Keratinocyte (primary cell): ENCODE data around the gene OVOL2. TPM values are rescaled to one million over a fixed set of nuclear protein-coding genes. Genes with fewer than 3 reads are reported as not detected.

Experiments used
- DNase-seq: peaks from one replicate; pipeline ENCODE4 v3.0.0-alpha.2; 2011; ENCODE audit warnings: low read depth, missing footprints, low spot score
- FAIRE-seq: peaks from 2 replicates; lab custom pipeline; 2011; peaks lifted over from hg19 to GRCh38; lab: Jason Lieb, UNC
- H2AFZ ChIP-seq: 2 replicates; pipeline ENCODE4 v1.6.0; 2012; ENCODE audit warnings: low read length, control low read depth, inconsistent platforms; ENCODE audit not compliant: control insufficient read depth
- H3K27ac ChIP-seq: 2 replicates; pipeline ENCODE4 v1.5.1; 2011; ENCODE audit warnings: low read length; ENCODE audit not compliant: control insufficient read depth, insufficient read depth
- H3K27me3 ChIP-seq: 3 replicates; pipeline ENCODE4 v1.6.0; 2011; ENCODE audit warnings: low read length; ENCODE audit not compliant: control insufficient read depth, insufficient read depth; ENCODE audit errors: extremely low read depth
- H3K36me3 ChIP-seq, 2 experiments: 2 replicates in 1 of 2; 3 replicates in 1 of 2; pipeline ENCODE4 v1.5.1; 2011; ENCODE audit warnings: low read length in 2 of 2, mild to moderate bottlenecking in 1 of 2; ENCODE audit not compliant: control insufficient read depth in 2 of 2, insufficient read depth in 2 of 2; ENCODE audit errors: extremely low read depth in 1 of 2
- H3K4me1 ChIP-seq: 3 replicates; pipeline ENCODE4 v1.5.1; 2011; ENCODE audit warnings: low read length; ENCODE audit not compliant: control insufficient read depth, insufficient read depth; ENCODE audit errors: extremely low read depth
- H3K4me2 ChIP-seq: 3 replicates; pipeline ENCODE4 v1.6.0; 2011; ENCODE audit warnings: low read depth, low read length; ENCODE audit not compliant: control insufficient read depth, insufficient read depth; ENCODE audit errors: extremely low read depth
- H3K4me3 ChIP-seq, 3 experiments: fragments of 200-600 bp in 1 of 3; sonication (generic) in 1 of 3; 2 replicates in 2 of 3; 3 replicates in 1 of 3; pipeline ENCODE4 v1.5.1; 2011 to 2016; ENCODE audit warnings: low read length in 3 of 3, mild to moderate bottlenecking in 3 of 3, control low read depth in 2 of 3, inconsistent platforms in 1 of 3, low read depth in 1 of 3, mixed read lengths in 1 of 3, mixed run types in 1 of 3, moderate library complexity in 1 of 3; ENCODE audit not compliant: control insufficient read depth in 2 of 3, insufficient read depth in 2 of 3; ENCODE audit errors: extremely low read depth in 1 of 3
- H3K79me2 ChIP-seq: 2 replicates; pipeline ENCODE4 v1.6.0; 2012; ENCODE audit warnings: low read length; ENCODE audit not compliant: control insufficient read depth, insufficient read depth
- H3K9ac ChIP-seq: 3 replicates; pipeline ENCODE4 v1.6.0; 2011; ENCODE audit warnings: low read length; ENCODE audit not compliant: control insufficient read depth, insufficient read depth; ENCODE audit errors: extremely low read depth
- H3K9me1 ChIP-seq: 3 replicates; pipeline ENCODE4 v1.6.0; 2011; ENCODE audit warnings: low read length; ENCODE audit not compliant: control insufficient read depth, insufficient read depth; ENCODE audit errors: extremely low read depth
- H3K9me3 ChIP-seq: 2 replicates; pipeline ENCODE4 v1.5.1; 2012; ENCODE audit warnings: low read depth, low read length; ENCODE audit not compliant: control insufficient read depth
- H4K20me1 ChIP-seq: 3 replicates; pipeline ENCODE4 v1.6.0; 2011; ENCODE audit warnings: low read length; ENCODE audit not compliant: control insufficient read depth, insufficient read depth; ENCODE audit errors: extremely low read depth
- EZH2 ChIP-seq: IDR thresholded peaks from one replicate; pipeline ENCODE4 v1.6.1; 2012; ENCODE audit warnings: inconsistent platforms, mild to moderate bottlenecking, low read length, moderate library complexity
- dilution Hi-C: fragments of 300-500 bp; cut with MboI; formaldehyde crosslinking; loops from one replicate; pipeline ENCODE4 v1.7.0; 2020; ENCODE audit warnings: low sequenced_read_pairs; ENCODE audit not compliant: extremely low pct_ligation_motif_present
- polyA plus RNA-seq, 5 experiments: library from polyadenylated mRNA; depleted of rRNA in 3 of 5; stranded (reverse) in 3 of 5; stranded (forward) in 1 of 5; unstranded in 1 of 5; fragments of >200 nt; gene quantifications; 1 replicate in 1 of 5; 2 replicates in 3 of 5; 3 replicates in 1 of 5; pipeline versions ENCODE4 v1.2.1 to v1.2.3, GENCODE V29; 2011 to 2012; ENCODE audit warnings: missing spikeins in 2 of 5, low read depth in 1 of 5, low replicate concordance in 1 of 5
- TF ChIP-seq, protein P1 (sequence below), 3 experiments: IDR thresholded peaks in 1 of 3; conservative IDR thresholded peaks in 1 of 3; optimal IDR thresholded peaks in 1 of 3; 2 replicates in 2 of 3; 3 replicates in 1 of 3; pipeline versions ENCODE3 to v1.5.1; 2011; ENCODE audit warnings: low read length in 3 of 3, mild to moderate bottlenecking in 3 of 3, moderate library complexity in 2 of 3, control low read depth in 1 of 3, inconsistent platforms in 1 of 3; ENCODE audit not compliant: insufficient read depth in 2 of 3; ENCODE audit errors: extremely low read depth in 1 of 3

Gene OVOL2
- polyA plus RNA-seq, 1 donor (not counting 4 experiments of a cell fraction or from before 2014, with no cell fraction given) = 4.3 TPM

- no peaks in the 10 kb centered on the region for H3K4me1 ChIP-seq
- H3K4me2 ChIP-seq = no peak overlapping the region
- no peaks in the 10 kb centered on the region for H3K9me3 ChIP-seq
- no peak overlapping the region for H2AFZ ChIP-seq
- H3K27ac ChIP-seq = no peak overlapping the region
- no peak for TF ChIP-seq EZH2
- TF ChIP-seq, protein P1, sequence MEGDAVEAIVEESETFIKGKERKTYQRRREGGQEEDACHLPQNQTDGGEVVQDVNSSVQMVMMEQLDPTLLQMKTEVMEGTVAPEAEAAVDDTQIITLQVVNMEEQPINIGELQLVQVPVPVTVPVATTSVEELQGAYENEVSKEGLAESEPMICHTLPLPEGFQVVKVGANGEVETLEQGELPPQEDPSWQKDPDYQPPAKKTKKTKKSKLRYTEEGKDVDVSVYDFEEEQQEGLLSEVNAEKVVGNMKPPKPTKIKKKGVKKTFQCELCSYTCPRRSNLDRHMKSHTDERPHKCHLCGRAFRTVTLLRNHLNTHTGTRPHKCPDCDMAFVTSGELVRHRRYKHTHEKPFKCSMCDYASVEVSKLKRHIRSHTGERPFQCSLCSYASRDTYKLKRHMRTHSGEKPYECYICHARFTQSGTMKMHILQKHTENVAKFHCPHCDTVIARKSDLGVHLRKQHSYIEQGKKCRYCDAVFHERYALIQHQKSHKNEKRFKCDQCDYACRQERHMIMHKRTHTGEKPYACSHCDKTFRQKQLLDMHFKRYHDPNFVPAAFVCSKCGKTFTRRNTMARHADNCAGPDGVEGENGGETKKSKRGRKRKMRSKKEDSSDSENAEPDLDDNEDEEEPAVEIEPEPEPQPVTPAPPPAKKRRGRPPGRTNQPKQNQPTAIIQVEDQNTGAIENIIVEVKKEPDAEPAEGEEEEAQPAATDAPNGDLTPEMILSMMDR (optimal IDR thresholded peaks at IDR 0.05 in 1 of 3, IDR thresholded peaks at IDR 0.05 in 1 of 3, conservative IDR thresholded peaks at IDR 0.05 in 1 of 3; ENCODE audit: extremely low read depth in 1 of 3, insufficient read depth in 2 of 3, low read length in 3 of 3) = no peak
- no peak for DNase-seq
- no peak overlapping the region for H3K4me3 ChIP-seq
- H3K9me1 ChIP-seq = no peaks in the 10 kb centered on the region
- no peak overlapping the region for H3K9ac ChIP-seq
- H3K79me2 ChIP-seq = no peaks in the 10 kb centered on the region
- dilution Hi-C loops = no loop called here
- no peaks in the 10 kb centered on the region for H3K27me3 ChIP-seq
- H3K36me3 ChIP-seq = no peaks in the 10 kb centered on the region
- FAIRE-seq = no peak
- H4K20me1 ChIP-seq = no peaks in the 10 kb centered on the region
Observed at GRCh38 chr20:18091623-18092022, 33.9 kb upstream of the OVOL2 start.

- no peaks in the 10 kb centered on the region for H4K20me1 ChIP-seq
- no peak for FAIRE-seq
Observed at GRCh38 chr20:18090477-18090876, 32.8 kb upstream of the OVOL2 start.

More at GRCh38 chr20:18090477-18090876, 32.8 kb upstream of the OVOL2 start:
- Histone ChIP-seq H3K4me2 (no peak overlapping the region), H3K9ac (no peak overlapping the region), H3K27me3 (no peaks in the 10 kb centered on the region), H3K4me1 (no peaks in the 10 kb centered on the region), H3K4me3 (no peak overlapping the region), H3K9me1 (no peaks in the 10 kb centered on the region), H2AFZ (no peak overlapping the region), H3K79me2 (no peaks in the 10 kb centered on the region), H3K36me3 (no peaks in the 10 kb centered on the region), H3K27ac (no peak overlapping the region), H3K9me3 (no peaks in the 10 kb centered on the region)
- DNase-seq = no peak
- dilution Hi-C loops = no loop called here
- no peak for TF ChIP-seq EZH2
- TF ChIP-seq, protein P1 (optimal IDR thresholded peaks at IDR 0.05 in 1 of 3, IDR thresholded peaks at IDR 0.05 in 1 of 3, conservative IDR thresholded peaks at IDR 0.05 in 1 of 3; ENCODE audit: extremely low read depth in 1 of 3, insufficient read depth in 2 of 3, low read length in 3 of 3) = no peak
